COR-L47 (cell line): ENCODE data around the gene LYRM7.
"Not testable (repeated sequence)": the region's sequence is repeated elsewhere in the genome, so short reads cannot be mapped to it uniquely, and the experiment has no call there.

Source experiments
- DNase-seq: peaks from one replicate; lab custom pipeline; 2025; lab: John Stamatoyannopoulos, UW

Gene LYRM7

GRCh38 chr5:131221008-131221703 is 50.4 kb downstream of the LYRM7 start:
- no peak for DNase-seq

- DNase-seq: no peak
These were observed 51.1 kb downstream of the LYRM7 start for GRCh38 chr5:131221888-131222287.

GRCh38 chr5:131222731-131223130 is 52.0 kb downstream of the LYRM7 start:
- no peak for DNase-seq

- DNase-seq: no peak
These were observed 53.1 kb downstream of the LYRM7 start for GRCh38 chr5:131223751-131224386.

- DNase-seq: no peak
These were observed 53.9 kb downstream of the LYRM7 start for GRCh38 chr5:131224387-131225201.

GRCh38 chr5:131225282-131225974 is 54.7 kb downstream of the LYRM7 start:
- no peak for DNase-seq

- DNase-seq: no peak
These were observed 56.2 kb downstream of the LYRM7 start for GRCh38 chr5:131226899-131227298.

- no peak for DNase-seq
These were observed 57.9 kb downstream of the LYRM7 start for GRCh38 chr5:131228646-131229045.

GRCh38 chr5:131229623-131230022 is 58.9 kb downstream of the LYRM7 start:
- DNase-seq: no peak

- DNase-seq: no peak
These were observed 59.7 kb downstream of the LYRM7 start for GRCh38 chr5:131230406-131230805.

- DNase-seq: no peak
These were observed 68.9 kb downstream of the LYRM7 start for GRCh38 chr5:131239686-131240085.

GRCh38 chr5:131242728-131243255 is 72.0 kb downstream of the LYRM7 start:
- no peak for DNase-seq

GRCh38 chr5:131245312-131245711 is 74.6 kb downstream of the LYRM7 start:
- DNase-seq: no peak

GRCh38 chr5:131245948-131246347 is 75.2 kb downstream of the LYRM7 start:
- no peak for DNase-seq

GRCh38 chr5:131246504-131246903 is 75.8 kb downstream of the LYRM7 start:
- DNase-seq: no peak

GRCh38 chr5:131250751-131251475 is 80.2 kb downstream of the LYRM7 start:
- no peak for DNase-seq

- no peak for DNase-seq
These were observed 82.1 kb downstream of the LYRM7 start for GRCh38 chr5:131252824-131253171.

GRCh38 chr5:131254025-131254424 is 83.3 kb downstream of the LYRM7 start:
- not testable (repeated sequence) for DNase-seq

GRCh38 chr5:131254741-131255140 is 84.0 kb downstream of the LYRM7 start:
- DNase-seq: no peak
